Activated T-cell treated with anti-CD3 and anti-CD28 coated beads, Interleukin-2, amount 50 U/mL, for 72 hours (primary cell): Measurements from ENCODE around the gene ZNF710. TPM values are rescaled to one million over a fixed set of nuclear protein-coding genes. Genes with fewer than 3 reads are reported as not detected.

Experiments used
- ATAC-seq, 2 donors: fragments of 150-1000 bp; cut with Tn5 transposase; replicated peaks in 1 of 2; 2 replicates each; pipeline ENCODE4 v1.10.0; 2021; ENCODE audit warnings: moderate library complexity in 2 of 2, mild to moderate bottlenecking in 1 of 2
- DNase-seq, 2 donors: peaks; one replicate each; pipeline ENCODE4 v3.0.0; 2021 to 2022; ENCODE audit warnings: mixed read lengths in 1 of 2
- H3K27ac Mint-ChIP-seq: one replicate; pipeline ENCODE4 v1.8.0; 2022; ENCODE audit warnings: mild to moderate bottlenecking, moderate library complexity, mixed read lengths
- H3K27me3 Mint-ChIP-seq: one replicate; pipeline ENCODE4 v1.8.0; 2022; ENCODE audit warnings: low read depth, mixed read lengths
- H3K36me3 Mint-ChIP-seq, 2 donors: one replicate each; pipeline ENCODE4 v1.8.0; 2022; ENCODE audit warnings: mixed read lengths in 2 of 2, mild to moderate bottlenecking in 1 of 2; ENCODE audit not compliant: insufficient read depth in 2 of 2
- H3K4me1 Mint-ChIP-seq: one replicate; pipeline ENCODE4 v1.8.0; 2022; ENCODE audit warnings: low read depth, mixed read lengths
- H3K4me3 Mint-ChIP-seq, 2 donors: one replicate each; pipeline ENCODE4 v1.8.0; 2022; ENCODE audit warnings: mild to moderate bottlenecking in 2 of 2, mixed read lengths in 2 of 2, moderate library complexity in 2 of 2
- H3K9me3 Mint-ChIP-seq, 2 donors: one replicate each; pipeline ENCODE4 v1.8.0; 2022; ENCODE audit warnings: mixed read lengths in 2 of 2
- total RNA-seq, 2 donors: library from RNA; stranded (reverse); gene quantifications; one replicate each; pipeline ENCODE4 v1.2.3, GENCODE V29; 2022

The ZNF710 gene
- total RNA-seq, 2 donors from 2014 or later, result 26.6 to 32.3 TPM

DNA sequence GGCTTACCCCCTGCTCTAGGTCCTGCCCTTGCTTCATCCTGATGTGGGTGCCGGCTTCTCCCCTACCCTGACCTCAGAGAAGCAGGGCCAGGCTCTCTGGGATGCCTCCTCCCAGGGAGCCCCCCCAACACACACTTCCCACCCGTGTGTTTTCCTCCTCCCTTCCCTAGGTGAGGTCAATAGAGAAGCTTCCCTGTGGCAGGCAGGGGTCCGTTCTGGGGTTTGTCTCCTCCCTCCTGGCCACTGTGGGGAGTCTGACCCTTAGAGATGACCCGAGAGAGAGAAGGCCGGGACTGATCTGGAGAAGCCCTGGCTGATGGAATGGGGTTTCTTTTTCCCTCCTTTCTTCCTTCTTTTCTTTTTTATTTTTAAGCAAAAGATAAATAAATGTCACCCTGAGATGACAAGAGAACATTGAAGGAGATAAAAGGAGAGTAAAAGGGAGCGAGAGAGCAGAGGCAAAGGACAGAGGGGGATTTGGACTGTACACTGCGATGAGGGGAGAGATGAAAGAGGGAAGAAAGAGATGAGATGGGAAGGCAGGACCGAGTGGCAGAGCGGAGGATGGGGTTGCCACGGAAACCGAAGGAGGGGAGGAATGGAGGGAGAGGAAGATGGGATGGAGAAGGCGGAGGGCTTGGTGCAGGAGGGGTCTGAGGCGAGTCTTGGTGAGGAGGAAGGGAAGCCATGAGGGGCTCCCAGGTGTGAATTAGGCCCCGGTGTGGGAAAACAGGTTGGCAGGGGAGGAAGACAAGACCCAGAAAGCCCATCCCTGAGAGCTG lies 52.8 kb downstream of the ZNF710 start:
- no peaks in the 10 kb centered on the region for H3K27me3 Mint-ChIP-seq
- H3K36me3 Mint-ChIP-seq, result no peaks in the 10 kb centered on the region
- ATAC-seq (no peak), DNase-seq (no peak)
- peaks cover 35% of the 10 kb centered on the region for H3K4me1 Mint-ChIP-seq
- no peak overlapping the region for H3K4me3 Mint-ChIP-seq
- H3K27ac Mint-ChIP-seq, result peak overlapping the region; percentile 66
- H3K9me3 Mint-ChIP-seq, result no peaks in the 10 kb centered on the region

DNA sequence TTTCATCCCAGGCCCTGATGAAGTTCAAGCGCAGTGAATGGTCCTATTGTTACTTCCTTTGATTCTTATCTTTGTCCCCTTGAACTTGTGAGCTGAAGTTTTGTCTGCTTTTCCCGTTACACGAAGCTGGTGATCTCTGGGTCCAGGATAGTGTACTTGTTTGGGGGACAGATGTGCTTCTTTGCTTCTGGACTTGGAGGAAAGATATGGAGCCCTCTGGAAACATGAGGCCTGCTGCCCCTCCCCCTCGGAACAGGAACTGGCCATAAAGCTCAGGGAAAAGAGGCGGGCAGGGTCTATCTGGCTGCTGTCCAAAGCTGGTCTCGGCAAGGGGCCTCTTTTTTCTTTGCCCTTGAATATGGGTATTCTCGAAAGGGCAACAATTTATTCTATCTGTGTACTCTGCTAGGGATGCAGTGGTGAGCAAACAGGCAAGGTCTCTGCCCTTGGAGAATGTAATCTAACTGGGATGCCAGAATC lies 53.5 kb downstream of the ZNF710 start:
- no peaks in the 10 kb centered on the region for H3K9me3 Mint-ChIP-seq
- H3K4me3 Mint-ChIP-seq, result no peak overlapping the region
- ATAC-seq, result no peak
- no peaks in the 10 kb centered on the region for H3K27me3 Mint-ChIP-seq
- DNase-seq, result no peak
- peaks cover 0 to 1% of the 10 kb centered on the region in 2 donors for H3K36me3 Mint-ChIP-seq
- H3K4me1 Mint-ChIP-seq, result peaks cover 41% of the 10 kb centered on the region
- H3K27ac Mint-ChIP-seq, result no peak overlapping the region

DNA sequence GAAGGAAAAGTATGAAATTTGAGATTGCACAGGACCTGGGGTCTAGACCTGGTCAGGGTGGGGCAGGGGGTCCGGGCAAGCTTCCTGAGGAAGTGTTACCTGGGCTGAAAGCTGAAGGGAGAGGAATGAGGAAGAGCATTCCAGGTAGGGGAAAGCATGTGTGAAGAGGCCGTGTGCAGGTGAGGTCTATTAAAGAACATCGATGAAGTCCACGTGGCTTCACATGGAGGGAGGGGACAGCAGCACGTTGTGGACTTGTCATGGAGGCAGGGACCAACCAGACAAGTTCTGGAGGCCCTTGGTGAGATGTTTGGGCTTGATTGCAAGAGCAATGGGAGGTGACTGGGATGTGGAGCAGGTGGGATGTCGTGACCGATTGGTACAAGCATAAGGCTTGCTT lies 54.1 kb downstream of the ZNF710 start:
- no peak for DNase-seq
- H3K4me1 Mint-ChIP-seq, result peaks cover 42% of the 10 kb centered on the region
- H3K27me3 Mint-ChIP-seq, result no peaks in the 10 kb centered on the region
- H3K36me3 Mint-ChIP-seq, result peaks cover 0 to 1% of the 10 kb centered on the region in 2 donors
- no peak overlapping the region for H3K4me3 Mint-ChIP-seq
- H3K27ac Mint-ChIP-seq, result no peak overlapping the region
- no peaks in the 10 kb centered on the region for H3K9me3 Mint-ChIP-seq
- no peak for ATAC-seq

DNA sequence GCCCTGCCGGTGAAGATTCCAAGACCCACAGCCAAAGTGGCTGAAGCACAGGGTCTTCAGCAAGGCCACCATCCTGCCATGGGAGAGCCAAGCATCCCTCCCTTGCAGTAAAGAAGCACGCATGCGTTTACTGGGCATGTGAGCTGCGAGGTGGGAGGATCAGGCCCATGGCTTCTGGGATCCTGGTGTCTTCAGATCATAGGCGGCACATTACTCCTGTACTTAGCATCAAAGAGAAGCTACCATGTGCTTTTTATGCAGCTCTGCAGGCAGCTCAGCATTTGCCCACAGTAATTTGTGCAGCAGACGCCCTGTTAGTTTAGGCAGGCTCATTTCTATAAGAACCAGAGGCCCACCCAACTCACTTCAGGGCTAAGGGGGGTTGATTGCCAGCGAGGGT lies 55.4 kb downstream of the ZNF710 start:
- DNase-seq (no peak), ATAC-seq (no peak)
- H3K4me3 Mint-ChIP-seq, result no peak overlapping the region
- H3K36me3 Mint-ChIP-seq, result peaks cover 0 to 1% of the 10 kb centered on the region in 2 donors
- H3K27me3 Mint-ChIP-seq, result no peaks in the 10 kb centered on the region
- H3K4me1 Mint-ChIP-seq, result peaks cover 50% of the 10 kb centered on the region
- H3K9me3 Mint-ChIP-seq, result no peaks in the 10 kb centered on the region
- H3K27ac Mint-ChIP-seq, result no peak overlapping the region

DNA sequence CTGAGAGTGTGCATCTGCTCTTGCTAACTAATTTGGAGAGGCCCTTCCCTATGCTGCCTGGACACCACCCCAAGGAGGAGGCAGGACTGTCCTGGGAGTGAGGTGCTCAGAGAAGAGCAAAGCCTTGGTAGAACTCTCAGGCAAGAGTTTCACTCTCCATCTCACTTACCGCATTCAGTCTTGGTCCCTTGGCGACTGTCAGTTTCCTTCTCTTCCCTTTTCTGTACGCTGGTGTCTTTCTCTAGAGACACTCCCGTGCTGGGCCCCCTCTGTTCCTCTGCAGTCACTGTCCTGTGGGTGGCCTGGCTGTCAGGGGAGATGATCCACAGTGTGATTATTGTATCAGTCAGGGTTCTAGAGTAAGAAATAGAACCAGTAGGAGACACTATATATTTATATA lies 57.2 kb downstream of the ZNF710 start:
- DNase-seq, result no peak
- no peak for ATAC-seq
- peak overlapping the region; percentile 98 for H3K27ac Mint-ChIP-seq
- no peaks in the 10 kb centered on the region for H3K9me3 Mint-ChIP-seq
- no peaks in the 10 kb centered on the region for H3K27me3 Mint-ChIP-seq
- peaks cover 68% of the 10 kb centered on the region for H3K4me1 Mint-ChIP-seq
- peak overlapping the region; percentile 33 to 79 for H3K4me3 Mint-ChIP-seq
- peaks cover 0 to 1% of the 10 kb centered on the region in 2 donors for H3K36me3 Mint-ChIP-seq

DNA sequence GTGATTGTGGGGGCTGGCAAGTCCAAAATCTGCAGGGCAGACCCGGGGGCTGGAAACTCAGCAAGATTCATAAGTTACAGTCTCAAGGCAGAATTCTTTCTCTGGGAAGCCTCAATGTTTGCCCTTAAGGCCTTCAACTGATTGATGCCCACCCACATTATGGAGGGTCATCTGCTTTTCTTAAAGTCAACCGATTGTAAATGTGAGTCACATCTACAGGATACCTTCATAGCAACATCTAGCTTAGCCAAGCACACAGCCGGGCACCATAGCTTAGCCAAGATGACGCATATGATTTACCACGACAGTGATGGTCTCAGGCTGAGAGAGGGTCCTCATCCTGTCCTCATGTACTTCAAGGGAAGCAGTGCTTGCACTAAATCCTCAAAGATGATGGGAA lies 57.7 kb downstream of the ZNF710 start:
- H3K4me3 Mint-ChIP-seq, result peak overlapping the region; percentile 73 to 79
- H3K9me3 Mint-ChIP-seq, result no peaks in the 10 kb centered on the region
- DNase-seq (no peak), ATAC-seq (no peak)
- peaks cover 0 to 1% of the 10 kb centered on the region in 2 donors for H3K36me3 Mint-ChIP-seq
- H3K4me1 Mint-ChIP-seq, result peaks cover 70% of the 10 kb centered on the region
- H3K27me3 Mint-ChIP-seq, result no peaks in the 10 kb centered on the region
- H3K27ac Mint-ChIP-seq, result peak overlapping the region; percentile 98

DNA sequence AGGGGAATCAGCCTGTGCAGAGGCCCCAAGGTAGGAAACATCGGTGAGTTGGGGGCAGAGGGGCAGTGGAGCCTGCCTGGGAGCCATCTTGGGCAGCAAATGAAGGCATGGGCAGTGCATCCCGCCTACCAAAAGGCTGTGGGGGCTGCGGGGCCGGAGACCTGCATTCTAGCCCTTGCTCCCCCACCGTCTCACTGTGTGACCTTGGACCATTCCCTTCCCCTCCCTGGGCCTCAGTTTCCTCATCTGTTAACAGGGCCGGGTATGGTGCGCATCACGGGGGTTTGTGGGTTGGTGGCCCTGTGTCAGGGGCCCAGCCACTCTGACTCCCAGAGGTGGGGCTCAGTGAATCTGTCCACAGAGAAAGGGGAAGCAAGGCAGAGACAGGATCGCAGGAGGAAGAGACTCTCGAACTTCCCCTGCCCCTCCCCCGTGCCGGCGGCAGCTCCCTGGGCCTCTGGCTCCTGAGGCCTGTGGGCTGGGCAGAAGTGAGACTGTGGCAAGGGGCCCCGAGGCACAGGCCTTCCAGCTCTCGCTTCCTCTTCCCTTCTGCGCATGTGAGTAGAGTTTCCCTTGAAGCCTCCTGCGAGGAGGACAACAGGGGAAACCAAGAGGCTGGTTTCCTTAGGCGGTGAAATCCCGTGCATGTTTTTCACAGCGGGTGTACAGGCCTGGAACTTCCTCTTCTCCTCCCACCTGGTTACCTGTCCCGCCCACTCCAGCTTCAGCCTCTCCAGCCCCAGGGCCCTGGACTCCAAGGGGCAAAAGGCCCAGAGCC lies 58.3 kb downstream of the ZNF710 start:
- Mint-ChIP-seq H3K4me1 (peaks cover 69% of the 10 kb centered on the region), H3K27me3 (no peaks in the 10 kb centered on the region), H3K36me3 (peaks cover 0 to 1% of the 10 kb centered on the region in 2 donors), H3K9me3 (no peaks in the 10 kb centered on the region), H3K27ac (peak overlapping the region; percentile 98), H3K4me3 (peak overlapping the region; percentile 73 to 79)
- ATAC-seq, result peak; percentile 93 to 96
- DNase-seq, result peak; percentile 87 to 88

DNA sequence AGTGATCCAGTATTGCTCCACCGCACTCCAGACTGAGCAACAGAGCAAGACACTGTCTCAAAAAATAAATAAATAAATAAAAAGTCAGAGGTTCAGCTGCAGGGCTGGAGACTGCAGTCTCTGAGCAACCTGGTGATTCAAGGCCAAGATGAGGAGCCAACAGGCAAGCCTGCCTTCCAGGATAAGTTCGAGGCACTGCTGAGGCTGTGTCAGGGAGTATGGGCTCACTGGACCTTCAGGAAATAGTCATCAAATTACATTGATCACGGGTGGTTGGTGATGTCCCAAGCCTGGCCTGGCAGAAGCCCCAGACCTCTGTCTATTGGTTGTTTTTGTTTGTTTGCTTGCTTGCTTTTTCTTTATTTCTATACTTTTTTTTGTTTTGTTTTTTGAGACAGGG lies 59.7 kb downstream of the ZNF710 start:
- Mint-ChIP-seq H3K9me3 (no peaks in the 10 kb centered on the region), H3K4me1 (peaks cover 65% of the 10 kb centered on the region), H3K4me3 (no peak overlapping the region), H3K27me3 (no peaks in the 10 kb centered on the region), H3K36me3 (peaks cover 0 to 1% of the 10 kb centered on the region in 2 donors), H3K27ac (peak overlapping the region; percentile 78)
- ATAC-seq (no peak), DNase-seq (no peak)

DNA sequence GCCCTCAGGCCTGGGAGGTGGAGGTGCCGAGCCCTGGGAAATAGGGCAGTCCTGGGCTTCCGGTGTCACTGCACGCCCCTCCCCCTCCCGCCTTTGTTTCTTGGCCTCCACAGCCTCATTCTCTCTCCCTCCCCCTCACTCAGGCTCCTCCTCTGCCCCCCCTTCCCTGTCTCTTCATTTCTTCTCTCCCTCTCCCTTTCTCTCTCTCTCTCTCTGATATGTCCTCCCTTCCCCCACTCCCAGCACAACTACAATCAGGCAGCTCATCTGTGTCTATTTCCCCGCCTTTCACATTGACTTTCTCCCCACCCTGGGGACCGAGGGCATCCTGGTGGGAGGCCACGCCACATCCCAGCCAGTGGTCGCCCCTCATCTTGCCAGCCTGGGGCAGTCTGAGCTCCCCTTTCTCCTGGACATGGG lies 60.9 kb downstream of the ZNF710 start:
- no peaks in the 10 kb centered on the region for H3K9me3 Mint-ChIP-seq

DNA sequence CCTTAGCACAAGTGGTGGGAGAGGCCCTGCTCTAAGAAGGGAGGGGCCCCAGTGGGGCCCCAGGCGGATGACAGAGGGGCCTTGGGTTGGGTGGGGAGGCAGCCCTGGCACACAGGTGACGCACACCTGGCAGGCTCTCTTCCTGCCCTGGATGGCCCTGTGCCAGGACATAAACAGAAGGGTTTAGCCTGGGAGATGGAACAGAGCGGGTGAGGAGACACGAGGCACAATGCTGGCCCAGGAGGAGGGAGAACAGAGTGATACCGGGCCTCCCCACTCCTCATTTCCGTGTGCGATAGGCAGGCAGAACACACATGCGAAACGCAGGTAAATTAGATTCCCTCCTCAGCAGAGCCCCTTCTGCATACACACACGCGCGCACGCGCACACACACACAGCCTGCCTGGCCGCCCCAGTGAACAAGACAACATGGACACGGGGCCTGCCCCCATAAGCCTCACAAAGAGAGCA lies 61.4 kb downstream of the ZNF710 start:
- H3K9me3 Mint-ChIP-seq, result no peaks in the 10 kb centered on the region
- H3K4me3 Mint-ChIP-seq, result peak overlapping the region in 1 of 2 donors; percentile 39
- ATAC-seq (peak in 1 of 2 donors; percentile 20), DNase-seq (no peak)
- H3K27me3 Mint-ChIP-seq, result no peaks in the 10 kb centered on the region
- peaks cover 65% of the 10 kb centered on the region for H3K4me1 Mint-ChIP-seq
- H3K27ac Mint-ChIP-seq, result peak overlapping the region; percentile 84
- H3K36me3 Mint-ChIP-seq, result peaks cover 0 to 1% of the 10 kb centered on the region in 2 donors

More for the DNA sequence above, 60.9 kb downstream of the ZNF710 start:
- ATAC-seq (peak in 1 of 2 donors; percentile 38), DNase-seq (peak; percentile 37 to 67)
- peaks cover 65% of the 10 kb centered on the region for H3K4me1 Mint-ChIP-seq
- H3K27me3 Mint-ChIP-seq, result no peaks in the 10 kb centered on the region
- H3K4me3 Mint-ChIP-seq, result peak overlapping the region; percentile 39 to 45
- H3K36me3 Mint-ChIP-seq, result peaks cover 0 to 1% of the 10 kb centered on the region in 2 donors
- H3K27ac Mint-ChIP-seq, result peak overlapping the region; percentile 84

DNA sequence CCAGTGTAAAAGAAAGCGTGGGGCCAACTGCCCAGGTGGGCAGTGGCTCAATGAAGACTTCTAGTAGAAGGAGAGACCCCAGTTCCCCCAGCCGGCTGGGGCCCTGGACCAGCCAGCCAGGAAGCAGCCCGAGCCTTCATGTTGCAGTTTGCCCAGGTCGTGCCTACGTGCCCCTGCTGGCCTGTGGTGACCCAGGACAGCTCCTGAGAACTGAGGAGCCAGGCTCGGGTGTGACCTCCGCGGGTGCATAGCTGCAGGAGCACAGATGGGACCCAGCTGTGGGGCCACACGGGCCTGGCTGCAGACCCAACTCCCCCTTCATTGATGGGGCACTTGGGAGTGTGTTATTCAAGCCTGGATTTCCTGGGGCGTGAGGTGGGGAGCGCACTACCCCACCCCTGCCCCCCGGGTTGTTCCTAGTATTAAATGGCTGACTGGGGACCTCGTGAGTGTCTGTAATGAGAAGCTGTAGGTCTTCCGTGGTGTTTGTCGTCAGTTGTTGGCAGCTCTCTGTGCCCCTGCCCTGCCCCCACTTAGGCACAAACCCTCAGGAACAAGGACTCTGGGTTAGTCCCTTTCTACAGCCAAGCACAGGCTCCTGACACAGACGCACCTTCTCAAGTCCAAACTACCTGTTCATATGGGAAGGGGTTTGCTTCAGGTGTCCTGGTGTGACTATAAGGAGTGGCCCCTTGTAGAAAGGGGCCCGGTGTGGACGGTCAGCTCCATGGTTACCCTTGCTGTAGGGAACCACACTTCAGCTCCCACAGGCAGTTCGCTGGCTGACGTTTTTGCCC lies 62.0 kb downstream of the ZNF710 start:
- Mint-ChIP-seq H3K9me3 (no peaks in the 10 kb centered on the region), H3K36me3 (peaks cover 0 to 1% of the 10 kb centered on the region in 2 donors), H3K4me3 (no peak overlapping the region), H3K4me1 (peaks cover 60% of the 10 kb centered on the region), H3K27me3 (no peaks in the 10 kb centered on the region), H3K27ac (no peak overlapping the region)
- ATAC-seq (no peak), DNase-seq (no peak)

DNA sequence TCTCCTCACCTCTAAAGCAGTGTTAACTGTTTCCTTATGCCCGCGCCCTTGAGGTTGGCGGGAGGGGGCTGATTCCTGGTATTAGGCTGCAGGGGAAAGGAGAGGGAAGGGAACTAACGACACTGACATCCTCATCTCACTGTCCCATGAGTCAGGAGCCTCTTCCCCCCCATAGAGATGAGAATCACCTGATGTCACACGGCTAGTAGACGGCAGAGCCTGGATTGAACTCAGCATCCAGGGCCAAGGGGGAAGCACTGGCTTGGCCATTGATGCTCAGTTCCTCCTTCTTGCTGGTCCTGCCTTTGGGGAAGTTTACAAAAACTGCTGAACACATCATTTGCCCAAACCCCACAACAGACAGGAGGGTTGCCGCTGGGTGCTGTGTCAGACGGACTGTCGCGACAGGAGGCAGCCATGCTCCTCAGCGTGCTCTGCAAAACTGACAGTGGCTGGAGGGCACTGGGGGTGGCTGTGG lies 62.7 kb downstream of the ZNF710 start:
- no peak for ATAC-seq
- Mint-ChIP-seq H3K9me3 (no peaks in the 10 kb centered on the region), H3K36me3 (peaks cover 0 to 1% of the 10 kb centered on the region in 2 donors), H3K4me3 (no peak overlapping the region), H3K27ac (no peak overlapping the region), H3K4me1 (peaks cover 54% of the 10 kb centered on the region), H3K27me3 (no peaks in the 10 kb centered on the region)
- DNase-seq, result no peak
